Middle frontal gyrus (tissue), 1 donor: Measurements from ENCODE around the gene ASB15.
"Not testable (repeated sequence)": the region's sequence is repeated elsewhere in the genome, so short reads cannot be mapped to it uniquely, and the experiment has no call there.

Experiments used
- DNase-seq: peaks from one replicate; pipeline ENCODE4 v3.0.0-alpha.2; 2015; ENCODE audit warnings: low spot score; ENCODE audit errors: extremely low spot score

The ASB15 gene

DNA sequence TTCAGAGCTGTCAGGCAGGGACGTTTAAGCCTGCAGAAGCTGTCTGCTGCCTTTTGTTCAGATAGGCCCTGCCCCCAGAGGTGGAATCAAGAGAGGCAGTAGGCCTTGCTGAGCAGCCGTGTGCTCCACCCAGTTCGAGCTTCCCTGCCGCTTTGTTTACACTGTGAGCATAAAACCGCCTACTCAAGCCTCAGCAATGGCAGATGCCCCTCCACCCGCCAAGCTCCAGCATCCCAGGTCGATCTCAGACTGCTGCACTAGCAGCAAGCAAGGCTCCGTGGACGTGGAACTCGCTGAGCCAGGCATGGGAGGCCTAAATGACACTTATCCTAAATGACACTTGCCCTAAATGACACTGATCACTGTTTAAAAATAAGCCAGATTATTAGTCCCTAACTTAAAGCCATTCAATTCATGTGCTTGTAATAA is 6.8 kb upstream of the ASB15 start:
- no peak for DNase-seq

DNA sequence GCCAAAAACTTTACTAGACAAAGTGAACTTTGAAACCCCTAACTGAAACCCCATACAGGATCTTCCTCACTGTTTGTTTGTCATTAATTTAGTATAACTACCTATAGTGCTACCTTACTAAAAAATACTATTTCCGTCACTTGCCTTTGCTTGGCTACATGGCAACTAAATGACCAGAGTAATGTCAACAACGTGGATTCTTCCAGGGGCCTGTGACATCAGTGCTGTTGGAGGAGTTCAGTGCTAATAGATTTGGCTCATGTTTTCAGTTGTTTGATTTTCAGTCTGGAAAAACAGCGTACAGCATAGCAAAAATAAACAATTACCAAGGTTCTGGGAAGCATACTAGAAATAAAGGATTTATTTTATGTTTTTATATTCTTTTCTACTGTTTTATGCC is 3.0 kb upstream of the ASB15 start:
- DNase-seq: no peak

DNA sequence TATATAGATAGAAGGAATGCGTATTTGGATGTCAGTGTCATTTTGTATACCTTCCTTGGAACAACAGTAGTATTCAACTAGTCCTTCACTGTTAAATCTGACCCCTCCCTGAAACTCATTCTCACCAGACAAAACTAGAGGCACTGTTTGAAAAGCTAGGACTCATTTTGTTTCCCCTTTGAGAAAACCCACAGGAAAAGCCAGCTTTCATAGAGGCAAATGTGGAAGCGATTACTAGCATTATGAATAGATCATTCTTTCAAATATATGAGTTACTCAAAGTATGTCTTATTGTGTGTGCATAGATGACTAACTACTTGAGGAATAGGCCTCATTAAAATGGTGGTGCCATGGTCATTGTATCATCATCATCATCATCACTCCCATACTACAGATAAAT is 1.9 kb upstream of the ASB15 start:
- no peak for DNase-seq

DNA sequence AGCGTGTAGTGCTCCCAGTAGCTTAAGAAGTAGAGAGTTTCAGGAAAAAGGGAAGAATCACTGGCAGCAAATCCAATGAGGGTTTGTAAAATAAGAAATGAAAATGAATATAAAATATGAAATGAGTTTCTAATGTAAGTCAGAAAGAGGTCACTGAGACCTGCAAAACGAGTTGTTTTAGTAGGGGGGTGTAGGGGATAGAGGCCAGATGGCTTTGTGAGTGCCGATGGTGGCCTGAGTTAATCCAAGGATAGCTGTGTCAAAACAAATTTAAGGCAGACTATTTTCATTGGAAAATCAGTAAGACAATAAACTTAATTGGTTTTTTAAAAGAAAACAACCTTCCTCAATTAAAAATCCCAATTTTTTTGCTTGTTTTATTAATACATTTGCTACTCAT is 745 bp upstream of the ASB15 start:
- no peak for DNase-seq

DNA sequence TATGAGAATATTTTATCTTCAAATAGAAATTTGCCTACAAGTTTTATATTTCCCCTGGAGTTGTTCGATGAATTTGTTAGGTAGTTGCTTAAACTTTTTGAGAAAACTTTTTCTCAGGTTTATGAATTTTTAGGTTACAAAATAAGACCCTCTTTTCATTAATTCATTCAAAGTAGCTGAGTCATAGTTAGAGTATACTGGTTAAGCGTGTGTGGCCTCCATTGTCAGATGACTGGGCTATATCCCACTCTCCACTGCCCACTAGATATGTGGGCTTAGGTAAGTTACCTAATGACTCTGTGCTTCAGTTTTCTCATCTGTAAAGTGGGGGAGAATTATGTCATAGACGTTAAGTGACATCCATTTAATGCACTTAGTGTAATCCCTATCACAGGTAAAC is 1.0 kb downstream of the ASB15 start:
- DNase-seq: no peak

- no peak for DNase-seq
These were observed 3.1 kb downstream of the ASB15 start for GRCh38 chr7:123604739-123605138.

- no peak for DNase-seq
These were observed 5.9 kb downstream of the ASB15 start for GRCh38 chr7:123607423-123607975.

GRCh38 chr7:123608991-123609882 is 7.6 kb downstream of the ASB15 start:
- DNase-seq: no peak

DNA sequence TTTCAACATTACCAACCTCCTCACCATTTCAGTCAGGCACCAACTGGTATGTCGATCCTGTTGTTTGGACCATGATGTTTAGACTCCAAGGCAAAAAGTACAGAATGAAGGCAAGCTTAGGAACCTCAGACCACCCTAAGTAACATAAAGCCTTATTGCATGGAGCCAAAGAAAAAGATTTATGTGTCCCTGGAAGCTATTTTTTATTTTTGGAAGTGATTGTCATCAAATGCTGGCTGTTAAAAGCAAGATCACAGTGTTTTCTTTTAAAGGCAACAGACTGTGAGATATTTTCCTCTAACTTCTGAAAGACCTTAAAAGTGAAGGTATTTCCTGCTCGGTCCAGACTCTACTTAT is 8.2 kb downstream of the ASB15 start:
- no peak for DNase-seq

GRCh38 chr7:123612024-123612423 is 10.4 kb downstream of the ASB15 start:
- DNase-seq: no peak

GRCh38 chr7:123615344-123615743 is 13.7 kb downstream of the ASB15 start:
- no peak for DNase-seq

- DNase-seq: no peak
These were observed 14.6 kb downstream of the ASB15 start for GRCh38 chr7:123616223-123616622.

GRCh38 chr7:123621707-123622106 is 20.1 kb downstream of the ASB15 start:
- no peak for DNase-seq

GRCh38 chr7:123622660-123623386 is 21.2 kb downstream of the ASB15 start:
- DNase-seq: no peak

DNA sequence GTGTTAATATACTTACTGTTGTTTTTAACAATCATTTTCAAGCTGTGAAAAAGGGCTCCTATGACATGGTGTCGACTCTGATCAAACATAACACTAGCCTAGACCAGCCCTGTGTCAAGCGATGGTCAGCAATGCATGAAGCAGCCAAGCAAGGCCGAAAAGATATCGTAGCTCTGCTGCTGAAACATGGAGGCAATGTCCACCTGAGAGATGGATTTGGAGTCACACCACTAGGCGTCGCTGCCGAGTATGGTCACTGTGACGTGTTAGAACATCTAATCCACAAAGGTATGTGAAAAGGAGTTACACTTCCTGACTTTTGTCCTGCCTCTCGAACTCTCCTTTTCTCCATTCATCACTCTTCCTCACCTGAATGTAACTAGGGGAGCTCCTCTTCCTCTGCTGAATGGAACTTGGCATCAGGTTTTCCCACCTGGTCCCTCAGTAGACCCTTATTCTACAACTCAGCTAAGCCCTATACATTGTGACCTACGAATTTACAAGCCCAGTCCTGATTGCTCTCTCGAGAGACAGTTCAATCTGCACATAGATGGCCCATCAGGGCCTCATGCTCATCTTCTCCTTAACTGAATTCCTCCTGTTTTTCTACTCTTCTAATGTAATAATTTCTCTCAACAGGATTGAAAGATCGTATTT is 23.0 kb downstream of the ASB15 start:
- DNase-seq: no peak

DNA sequence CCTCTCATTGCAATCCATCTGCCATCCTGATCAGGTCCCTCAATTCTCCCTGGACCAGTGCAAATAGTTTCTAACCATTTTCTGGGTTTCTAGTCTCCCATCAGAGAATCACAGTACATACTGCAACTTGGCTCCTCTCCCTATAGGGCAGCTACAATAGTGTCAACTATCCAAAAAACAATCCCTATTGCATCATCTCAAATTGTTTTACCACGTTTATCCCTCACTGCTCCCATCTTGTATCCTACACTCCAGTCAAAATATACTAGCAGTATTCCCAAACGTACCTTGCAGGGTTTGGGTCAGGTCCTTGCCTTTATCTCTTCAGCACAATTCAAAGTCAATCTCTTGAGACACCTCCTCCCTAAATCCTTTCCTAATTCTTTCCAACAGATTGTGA is 23.6 kb downstream of the ASB15 start:
- DNase-seq: no peak

DNA sequence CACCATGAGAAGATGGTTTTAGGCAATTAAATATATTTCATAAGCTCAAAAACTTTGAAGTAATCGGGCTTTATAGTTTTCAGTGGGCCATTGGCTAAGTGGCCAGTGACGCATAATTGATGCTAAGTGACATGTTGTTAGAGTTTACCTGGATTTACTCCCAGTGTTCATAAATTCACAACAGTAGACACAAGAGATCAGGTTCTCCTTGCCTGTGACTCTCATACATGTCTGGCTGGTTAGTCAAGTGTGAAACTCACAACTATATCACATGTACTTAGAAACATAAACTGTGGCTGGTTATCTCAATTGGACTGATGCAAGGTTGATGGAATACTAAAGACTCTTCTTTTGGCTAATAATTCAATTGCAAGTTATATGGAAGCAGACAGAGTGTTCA is 26.2 kb downstream of the ASB15 start:
- DNase-seq: no peak

- DNase-seq: no peak
These were observed 27.2 kb downstream of the ASB15 start for GRCh38 chr7:123628829-123629228.

DNA sequence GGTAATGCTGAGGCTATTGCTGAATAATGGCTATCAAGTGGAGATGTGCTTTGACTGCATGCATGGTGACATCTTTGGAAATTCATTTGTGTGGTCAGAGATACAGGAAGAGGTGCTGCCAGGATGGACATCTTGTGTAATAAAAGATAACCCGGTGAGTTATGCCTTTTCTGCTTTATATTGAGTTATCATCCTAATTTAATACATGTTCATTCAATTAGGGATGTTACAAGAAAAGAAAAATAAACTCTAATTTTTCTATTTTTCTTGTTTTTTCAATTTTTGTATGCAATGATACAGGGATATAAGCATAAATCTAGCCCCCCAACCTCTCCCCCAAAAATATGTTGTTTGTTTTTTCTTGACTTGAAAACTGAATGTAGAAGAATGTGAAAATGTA is 27.7 kb downstream of the ASB15 start:
- no peak for DNase-seq

- no peak for DNase-seq
These were observed 31.2 kb downstream of the ASB15 start for GRCh38 chr7:123632808-123633207.

DNA sequence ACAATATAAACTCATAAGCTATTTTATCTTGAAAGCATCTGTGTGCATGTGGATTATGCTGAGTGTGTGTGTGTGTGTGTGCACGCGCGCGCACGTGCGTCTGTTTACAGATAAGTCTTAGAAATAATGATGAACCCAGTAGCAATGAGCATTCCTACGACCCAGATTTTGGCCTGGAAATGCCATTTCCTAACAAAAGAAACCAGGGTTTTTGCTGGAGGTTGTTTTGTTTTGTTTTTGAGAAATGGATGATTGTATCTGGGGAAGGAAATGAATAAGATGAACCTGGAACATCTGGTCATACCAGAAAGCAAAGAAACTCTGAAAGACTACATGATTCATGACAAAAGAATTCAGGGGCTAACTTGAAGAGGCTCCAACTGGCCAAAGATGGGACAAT is 31.9 kb downstream of the ASB15 start:
- no peak for DNase-seq

DNA sequence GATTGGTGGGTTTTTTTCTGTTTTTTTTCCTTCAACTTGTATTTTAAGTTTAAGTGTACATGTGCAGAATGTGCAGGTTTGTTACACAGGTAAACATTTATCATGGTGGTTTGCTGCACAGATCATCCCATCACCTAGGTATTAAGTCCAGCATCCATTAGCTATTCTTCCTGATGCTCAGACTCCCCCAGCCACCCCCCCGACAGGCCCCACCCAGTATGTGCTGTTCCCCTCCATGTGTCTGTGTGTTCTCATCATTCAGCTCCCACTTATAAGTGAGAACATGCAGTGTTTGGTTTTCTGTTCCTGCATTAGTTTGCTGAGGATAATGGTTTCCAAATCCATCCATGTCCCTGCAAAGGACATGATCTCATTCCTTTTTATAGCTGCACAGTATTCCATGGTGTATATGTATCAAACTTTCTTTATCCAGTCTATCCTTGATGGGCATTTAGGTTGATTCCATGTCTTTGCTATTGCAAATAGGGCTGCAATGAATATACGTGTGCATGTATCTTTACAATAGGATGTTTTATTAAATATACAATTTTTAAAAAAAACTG is 32.5 kb downstream of the ASB15 start:
- not testable (repeated sequence) for DNase-seq
